NCI-H2029 treated with DMSO at 0.1 percent for 48 hours (cell line): ENCODE data around the gene TM2D3.

Source experiments
- DNase-seq: peaks from one replicate; lab custom pipeline; 2025; lab: John Stamatoyannopoulos, UW

Gene TM2D3

GRCh38 chr15:101604124-101604874 is 47.9 kb downstream of the TM2D3 start:
- DNase-seq, result no peak

GRCh38 chr15:101602801-101603200 is 49.4 kb downstream of the TM2D3 start:
- DNase-seq, result no peak

GRCh38 chr15:101600035-101600434 is 52.1 kb downstream of the TM2D3 start:
- no peak for DNase-seq

- no peak for DNase-seq
Observed at GRCh38 chr15:101599091-101599490, 53.1 kb downstream of the TM2D3 start.

- DNase-seq, result no peak
Observed at GRCh38 chr15:101597360-101597928, 54.7 kb downstream of the TM2D3 start.

- DNase-seq, result no peak
Observed at GRCh38 chr15:101596633-101597032, 55.5 kb downstream of the TM2D3 start.
